Spleen (tissue), 11 donors: Measurements from ENCODE around the gene CCDC81. TPM values are rescaled to one million over a fixed set of nuclear protein-coding genes. Genes with fewer than 3 reads are reported as not detected.

Source experiments
- DNase-seq: peaks from one replicate; pipeline ENCODE4 v3.0.0-alpha.2; 2020
- H3K27ac ChIP-seq, 8 donors: fragments of 200-600 bp; sonication (generic) in 7 of 8; 1 replicate in 4 of 8; 2 replicates in 4 of 8; pipeline versions ENCODE4 v1.5.0 to v1.8.0; 2016 to 2021; ENCODE audit warnings: inconsistent platforms in 4 of 8, mild to moderate bottlenecking in 4 of 8, moderate library complexity in 1 of 8
- H3K27me3 ChIP-seq, 7 donors: fragments of 200-600 bp; sonication (generic) in 6 of 7; replicated peaks in 1 of 7; 1 replicate in 4 of 7; 2 replicates in 3 of 7; pipeline versions ENCODE4 v1.5.0 to v1.8.0; 2016 to 2021; ENCODE audit warnings: inconsistent platforms in 3 of 7, mild to moderate bottlenecking in 1 of 7
- H3K36me3 ChIP-seq, 6 donors: fragments of 200-600 bp; sonication (generic) in 5 of 6; 1 replicate in 4 of 6; 2 replicates in 2 of 6; pipeline versions ENCODE4 v1.5.0 to v1.8.0; 2016 to 2021; ENCODE audit warnings: inconsistent platforms in 2 of 6
- H3K4me1 ChIP-seq, 6 donors: fragments of 200-600 bp; sonication (generic) in 5 of 6; 1 replicate in 3 of 6; 2 replicates in 3 of 6; pipeline versions ENCODE4 v1.5.0 to v1.8.0; 2016 to 2021; ENCODE audit warnings: inconsistent platforms in 3 of 6
- H3K4me3 ChIP-seq, 8 donors: fragments of 200-600 bp; sonication (generic) in 7 of 8; 1 replicate in 4 of 8; 2 replicates in 4 of 8; pipeline versions ENCODE4 v1.5.0 to v1.8.0; 2016 to 2021; ENCODE audit warnings: inconsistent platforms in 4 of 8, mild to moderate bottlenecking in 4 of 8, moderate library complexity in 2 of 8
- H3K9me3 ChIP-seq, 8 donors: fragments of 200-600 bp; sonication (generic) in 7 of 8; 1 replicate in 4 of 8; 2 replicates in 4 of 8; pipeline versions ENCODE4 v1.5.0 to v1.8.0; 2016 to 2021; ENCODE audit warnings: inconsistent platforms in 4 of 8
- CTCF ChIP-seq, 11 experiments: fragments of 200-600 bp in 7 of 11; fragments of 450-650 bp in 4 of 11; sonication (generic) in 4 of 11; IDR thresholded peaks in 8 of 11; conservative IDR thresholded peaks in 3 of 11; 1 replicate in 7 of 11; 2 replicates in 4 of 11; pipeline versions ENCODE4 v1.4.0 to v1.8.0; 2016 to 2021; ENCODE audit warnings: antibody characterized with exemption in 11 of 11, inconsistent platforms in 4 of 11, mild to moderate bottlenecking in 1 of 11
- POLR2A ChIP-seq, 3 donors: fragments of 450-650 bp; IDR thresholded peaks; one replicate each; pipeline ENCODE4 v1.5.1; 2017; ENCODE audit warnings: antibody characterized with exemption in 3 of 3, mild to moderate bottlenecking in 1 of 3
- POLR2AphosphoS5 ChIP-seq, 3 donors: sonication (generic); formaldehyde crosslinking; IDR thresholded peaks; one replicate each; pipeline ENCODE4 v1.5.1; 2017; ENCODE audit warnings: antibody characterized with exemption in 3 of 3
- WGBS, 5 donors: extraction: QIAGEN DNeasy Blood & Tissue Kit in 3 of 5; methylation state at CpG; one replicate each; pipeline versions ENCODE4 v1.1.5 to v1.1.7; 2013 to 2018; 5-methylcytosine and 5-hydroxymethylcytosine counted together
- intact Hi-C: fragments of 100-400 bp; cut with DNase I; formaldehyde crosslinking; loops from one replicate; pipeline ENCODE4 v1.15.0; 2023; ENCODE audit warnings: low total_unique reads
- polyA plus RNA-seq, 3 donors: library from polyadenylated mRNA; stranded (reverse); fragments of 200-250 nt; gene quantifications; one replicate each; pipeline ENCODE4 v1.2.1, GENCODE V29; 2013
- total RNA-seq, 7 donors: library from RNA; depleted of rRNA in 3 of 7; stranded (reverse); fragments of >200 nt in 3 of 7; fragmentation: NEBNext Ultra II Directional in 4 of 7; extraction: Animal tissue kit (Norgen Biotek cat#: 25700) in 4 of 7; gene quantifications; one replicate each; pipeline versions ENCODE4 v1.1.0 to v1.2.1, GENCODE V29; 2016 to 2021
- donor health status: healthy with polysubstance abuse.
- donor health status: DM: no; HTN: no; CAD: no; lungs with moderate emphysema.
- donor health status: DM: no; HTN: no; CAD: no.
- donor health status: Bipolar disorder and iron deficiency.
- donor health status: healthy.
- donor health status: DM: no; HTN: no; CAD: no.
- donor health status: DM: yes; HTN: yes; CAD: no.

The CCDC81 gene
- total and polyA plus RNA-seq, 10 donors, result 0.46 to 3.2 (median 0.83) TPM; not detected in 1

- Histone ChIP-seq H3K4me3 (no peak overlapping the region), H3K9me3 (no peaks in the 10 kb centered on the region), H3K36me3 (no peaks in the 10 kb centered on the region), H3K4me1 (peaks cover 0 to 31% (median 17%) of the 10 kb centered on the region in 6 donors), H3K27me3 (no peaks in the 10 kb centered on the region), H3K27ac (peak overlapping the region in 5 of 8 donors; percentile 32 to 51 (median 43))
- intact Hi-C loops, result loop anchor here (5.0 to 10.0 kb wide), 2 partner anchors 145 to 357 kb away; no protein-coding TSS in a partner anchor
- WGBS, 5 donors, result 72 to 88% (median 80%) methylated on average over 1 to 3 of the region's 3 CpGs
- TF ChIP-seq POLR2A (IDR thresholded peaks at IDR 0.05), result no peak
- TF ChIP-seq POLR2AphosphoS5 (IDR thresholded peaks at IDR 0.05), result no peak
- no peak for TF ChIP-seq CTCF (IDR thresholded peaks at IDR 0.05 in 8 of 11, conservative IDR thresholded peaks at IDR 0.05 in 3 of 11)
- DNase-seq, result no peak
These were observed 85.2 kb downstream of the CCDC81 start for GRCh38 chr11:86459682-86460460.

- Histone ChIP-seq H3K4me1 (peaks cover 0 to 31% (median 17%) of the 10 kb centered on the region in 6 donors), H3K4me3 (no peak overlapping the region), H3K36me3 (no peaks in the 10 kb centered on the region), H3K27ac (peak overlapping the region in 5 of 8 donors; percentile 32 to 51 (median 43)), H3K27me3 (no peaks in the 10 kb centered on the region), H3K9me3 (no peaks in the 10 kb centered on the region)
- no peak for DNase-seq
- intact Hi-C loops, result no loop called here
- TF ChIP-seq CTCF (IDR thresholded peaks at IDR 0.05 in 8 of 11, conservative IDR thresholded peaks at IDR 0.05 in 3 of 11) (no peak), POLR2A (IDR thresholded peaks at IDR 0.05) (no peak), POLR2AphosphoS5 (IDR thresholded peaks at IDR 0.05) (no peak)
- 57 to 67% (median 65%) methylated on average over 8 to 9 of the region's 9 CpGs for WGBS, 5 donors
These were observed 86.0 kb downstream of the CCDC81 start for GRCh38 chr11:86460461-86461385.

GRCh38 chr11:86461892-86462291, 87.2 kb downstream of the CCDC81 start:
- H3K27me3 ChIP-seq, result no peaks in the 10 kb centered on the region
- H3K36me3 ChIP-seq, result no peaks in the 10 kb centered on the region
- H3K4me1 ChIP-seq, result peaks cover 0 to 20% (median 8%) of the 10 kb centered on the region in 6 donors
- DNase-seq, result no peak
- H3K9me3 ChIP-seq, result no peaks in the 10 kb centered on the region
- TF ChIP-seq CTCF (IDR thresholded peaks at IDR 0.05 in 8 of 11, conservative IDR thresholded peaks at IDR 0.05 in 3 of 11) (no peak), POLR2A (IDR thresholded peaks at IDR 0.05) (no peak), POLR2AphosphoS5 (IDR thresholded peaks at IDR 0.05) (no peak)
- intact Hi-C loops, result no loop called here
- no peak overlapping the region for H3K4me3 ChIP-seq
- H3K27ac ChIP-seq, result peak overlapping the region in 3 of 8 donors; percentile 43 to 51 (median 51)
- 96 to 100% (median 98%) methylated on average over 1 of the region's 1 CpG for WGBS, 5 donors
